ENCODE data around the gene AGPAT3. TPM values are rescaled to one million over a fixed set of nuclear protein-coding genes. Genes with fewer than 3 reads are reported as not detected.

The AGPAT3 gene
- total RNA-seq, 2 donors from 2014 or later, result 31.3 to 53.5 TPM

GRCh38 chr21:43890042-43890441 lies 25.0 kb downstream of the AGPAT3 start:
- no peak overlapping the region for H3K27ac ChIP-seq
- no peak for DNase-seq (ENCODE audit: low spot score)
- intact Hi-C loops (cut with DNase I), result no loop called here
- TF ChIP-seq POLR2AphosphoS5 (IDR thresholded peaks at IDR 0.05), result no peak
- no peak for TF ChIP-seq POLR2A (IDR thresholded peaks at IDR 0.05)
- TF ChIP-seq, protein P1, sequence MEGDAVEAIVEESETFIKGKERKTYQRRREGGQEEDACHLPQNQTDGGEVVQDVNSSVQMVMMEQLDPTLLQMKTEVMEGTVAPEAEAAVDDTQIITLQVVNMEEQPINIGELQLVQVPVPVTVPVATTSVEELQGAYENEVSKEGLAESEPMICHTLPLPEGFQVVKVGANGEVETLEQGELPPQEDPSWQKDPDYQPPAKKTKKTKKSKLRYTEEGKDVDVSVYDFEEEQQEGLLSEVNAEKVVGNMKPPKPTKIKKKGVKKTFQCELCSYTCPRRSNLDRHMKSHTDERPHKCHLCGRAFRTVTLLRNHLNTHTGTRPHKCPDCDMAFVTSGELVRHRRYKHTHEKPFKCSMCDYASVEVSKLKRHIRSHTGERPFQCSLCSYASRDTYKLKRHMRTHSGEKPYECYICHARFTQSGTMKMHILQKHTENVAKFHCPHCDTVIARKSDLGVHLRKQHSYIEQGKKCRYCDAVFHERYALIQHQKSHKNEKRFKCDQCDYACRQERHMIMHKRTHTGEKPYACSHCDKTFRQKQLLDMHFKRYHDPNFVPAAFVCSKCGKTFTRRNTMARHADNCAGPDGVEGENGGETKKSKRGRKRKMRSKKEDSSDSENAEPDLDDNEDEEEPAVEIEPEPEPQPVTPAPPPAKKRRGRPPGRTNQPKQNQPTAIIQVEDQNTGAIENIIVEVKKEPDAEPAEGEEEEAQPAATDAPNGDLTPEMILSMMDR (IDR thresholded peaks at IDR 0.05), result no peak
- no peaks in the 10 kb centered on the region for H3K36me3 ChIP-seq
- no peak overlapping the region for H3K4me3 ChIP-seq
- no peaks in the 10 kb centered on the region for H3K9me3 ChIP-seq
- no peaks in the 10 kb centered on the region for H3K4me1 ChIP-seq (replicated peaks)
- no peaks in the 10 kb centered on the region for H3K27me3 ChIP-seq (replicated peaks; ENCODE audit: insufficient read depth)
- 96% methylated on average over 9 of the region's 9 CpGs for WGBS

GRCh38 chr21:43892334-43892733 lies 27.3 kb downstream of the AGPAT3 start:
- no peak for TF ChIP-seq POLR2A (IDR thresholded peaks at IDR 0.05)
- TF ChIP-seq, protein P1 (IDR thresholded peaks at IDR 0.05), result no peak
- TF ChIP-seq POLR2AphosphoS5 (IDR thresholded peaks at IDR 0.05), result no peak
- no peaks in the 10 kb centered on the region for H3K27me3 ChIP-seq (replicated peaks; ENCODE audit: insufficient read depth)
- H3K36me3 ChIP-seq, result no peaks in the 10 kb centered on the region
- 98% methylated on average over 3 of the region's 3 CpGs for WGBS
- H3K4me3 ChIP-seq, result no peak overlapping the region
- intact Hi-C loops (cut with DNase I), result no loop called here
- H3K9me3 ChIP-seq, result no peaks in the 10 kb centered on the region
- no peak for DNase-seq (ENCODE audit: low spot score)
- H3K4me1 ChIP-seq (replicated peaks), result no peaks in the 10 kb centered on the region
- H3K27ac ChIP-seq, result no peak overlapping the region

- no peak for DNase-seq (ENCODE audit: low spot score)
- Histone ChIP-seq H3K36me3 (no peaks in the 10 kb centered on the region), H3K4me1 (replicated peaks) (no peaks in the 10 kb centered on the region), H3K27me3 (replicated peaks; ENCODE audit: insufficient read depth) (no peaks in the 10 kb centered on the region), H3K4me3 (no peak overlapping the region), H3K9me3 (no peaks in the 10 kb centered on the region), H3K27ac (no peak overlapping the region)
- WGBS, result 95% methylated on average over 5 of the region's 5 CpGs
- intact Hi-C loops (cut with DNase I), result no loop called here
- TF ChIP-seq POLR2A (IDR thresholded peaks at IDR 0.05), result no peak
- TF ChIP-seq POLR2AphosphoS5 (IDR thresholded peaks at IDR 0.05), result no peak
- TF ChIP-seq, protein P1 (IDR thresholded peaks at IDR 0.05), result no peak
These were observed 28.0 kb downstream of the AGPAT3 start for GRCh38 chr21:43892984-43893535.

DNA sequence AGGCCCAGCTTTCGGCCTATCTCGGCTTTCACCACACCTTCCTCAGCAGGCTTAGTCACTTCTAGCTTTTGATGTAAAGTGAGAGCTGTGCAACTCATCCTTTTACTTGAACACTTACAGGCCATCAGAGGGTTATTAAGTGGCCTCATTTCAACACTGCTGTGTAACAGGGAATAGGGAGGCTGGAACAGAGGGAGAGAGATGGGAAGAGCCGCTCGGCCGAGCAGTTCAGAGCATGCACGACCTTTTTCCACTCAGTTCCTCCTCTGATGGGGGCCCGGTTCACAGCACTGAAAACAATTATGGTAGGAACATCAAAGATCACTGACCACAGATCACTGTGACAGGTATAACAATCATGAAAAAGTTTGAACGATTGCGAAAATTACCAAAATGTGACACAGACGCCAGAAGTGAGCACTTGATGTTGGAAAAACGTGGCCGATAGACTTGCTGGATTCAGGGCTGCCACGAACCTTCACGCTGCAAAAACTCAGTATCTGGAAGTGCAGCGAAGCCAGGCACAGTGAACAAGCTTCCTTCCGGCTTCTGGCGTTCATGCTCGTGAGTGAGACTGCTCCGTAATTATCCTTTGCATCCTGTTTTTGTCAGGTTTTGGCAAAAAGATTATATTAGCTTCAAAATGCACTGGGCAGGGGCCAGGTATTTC lies 28.6 kb downstream of the AGPAT3 start:
- WGBS, result 65% methylated on average over 19 of the region's 19 CpGs

More for the DNA sequence above, 28.6 kb downstream of the AGPAT3 start:
- TF ChIP-seq, protein P1 (IDR thresholded peaks at IDR 0.05), result no peak
- no peak for TF ChIP-seq POLR2A (IDR thresholded peaks at IDR 0.05)
- no peak for TF ChIP-seq POLR2AphosphoS5 (IDR thresholded peaks at IDR 0.05)
- H3K27ac ChIP-seq, result no peak overlapping the region
- H3K4me1 ChIP-seq (replicated peaks), result no peaks in the 10 kb centered on the region
- no peaks in the 10 kb centered on the region for H3K27me3 ChIP-seq (replicated peaks; ENCODE audit: insufficient read depth)
- no peak for DNase-seq (ENCODE audit: low spot score)
- no peak overlapping the region for H3K4me3 ChIP-seq
- no peaks in the 10 kb centered on the region for H3K36me3 ChIP-seq
- intact Hi-C loops (cut with DNase I), result no loop called here
- H3K9me3 ChIP-seq, result no peaks in the 10 kb centered on the region

All from prostate gland (tissue), 2 donors.